Endothelial cell of hepatic sinusoid (primary cell): ENCODE data around the gene CACHD1.
"Not testable (repeated sequence)": the region's sequence is repeated elsewhere in the genome, so short reads cannot be mapped to it uniquely, and the experiment has no call there.

Experiments used
- in situ Hi-C: cut with HindIII; loops from 2 replicates; pipeline ENCODE4 v1.10.0; 2017; ENCODE audit warnings: low sequenced_read_pairs

Gene CACHD1

DNA sequence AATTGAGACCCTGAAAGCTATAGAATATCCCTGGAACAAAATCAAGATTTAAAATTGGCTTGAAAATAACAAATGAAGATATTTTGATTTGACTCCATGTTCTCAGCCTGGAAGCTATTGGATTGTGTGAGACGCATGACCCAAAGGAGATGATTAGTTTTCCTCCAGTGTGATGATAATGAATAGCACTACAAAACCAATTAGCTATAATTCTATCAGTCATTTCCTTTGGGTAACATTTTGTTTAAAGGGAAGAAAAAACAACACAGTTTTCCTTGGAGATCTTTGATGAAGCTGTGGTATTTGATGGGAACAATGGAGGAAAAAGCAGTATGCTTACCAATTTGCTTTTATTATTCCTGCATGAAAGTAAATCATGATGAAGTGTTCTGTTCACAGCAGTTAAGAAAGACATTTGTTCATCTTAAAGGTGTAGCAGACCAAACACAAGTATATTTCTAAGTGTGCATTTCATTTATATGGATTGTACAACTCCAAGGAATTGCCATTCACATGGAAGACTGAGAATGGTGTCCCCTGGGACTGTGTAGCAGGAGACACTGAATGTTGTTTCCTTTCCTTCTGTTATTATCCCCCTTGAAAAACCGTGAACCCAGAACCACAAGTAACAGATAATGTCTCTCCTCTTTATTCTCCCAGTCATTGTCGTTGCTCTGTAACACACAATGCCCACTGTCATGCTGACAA, 111.4 kb downstream of the CACHD1 start:
- in situ Hi-C loops = no loop called here

GRCh38 chr1:64581843-64582185, 111.9 kb downstream of the CACHD1 start:
- in situ Hi-C loops = no loop called here

DNA sequence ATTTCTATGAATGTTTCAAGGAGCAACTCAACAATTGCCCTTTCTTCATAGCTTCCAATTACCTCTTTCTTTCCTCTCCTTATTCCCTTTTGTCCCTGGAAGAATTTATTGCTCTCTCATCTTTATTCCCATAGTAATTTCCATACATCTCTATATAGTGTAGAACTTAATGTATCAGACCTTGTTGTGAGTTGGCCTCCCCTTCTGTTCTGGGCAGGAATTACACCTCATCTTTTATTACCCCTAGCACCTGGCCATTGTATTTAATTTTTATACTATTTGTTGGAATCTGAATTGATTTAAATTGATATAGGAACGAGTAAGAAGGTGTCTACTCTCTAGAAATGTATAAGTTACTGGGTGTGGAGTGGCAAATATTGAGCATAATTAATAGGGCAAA, 114.5 kb downstream of the CACHD1 start:
- in situ Hi-C loops = no loop called here

DNA sequence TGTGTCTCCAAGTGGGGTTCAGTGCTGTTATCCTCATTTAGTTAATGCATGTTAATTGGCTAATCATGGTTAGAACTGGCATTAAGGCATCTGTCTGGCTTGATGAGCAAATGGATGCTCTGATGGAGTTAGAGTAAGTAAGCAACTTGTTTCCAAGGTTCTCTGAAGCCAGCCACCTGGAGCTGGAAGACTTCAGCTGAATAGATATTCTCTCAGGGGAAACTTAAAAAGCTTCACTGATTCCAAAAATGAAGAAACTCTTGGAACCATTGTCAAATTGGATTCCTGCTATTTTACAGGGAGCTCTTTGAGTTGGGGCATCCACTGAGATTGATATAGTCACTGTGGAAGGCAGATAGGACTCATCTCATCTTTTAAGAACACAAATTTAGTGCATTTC, 118.9 kb downstream of the CACHD1 start:
- in situ Hi-C loops = no loop called here

DNA sequence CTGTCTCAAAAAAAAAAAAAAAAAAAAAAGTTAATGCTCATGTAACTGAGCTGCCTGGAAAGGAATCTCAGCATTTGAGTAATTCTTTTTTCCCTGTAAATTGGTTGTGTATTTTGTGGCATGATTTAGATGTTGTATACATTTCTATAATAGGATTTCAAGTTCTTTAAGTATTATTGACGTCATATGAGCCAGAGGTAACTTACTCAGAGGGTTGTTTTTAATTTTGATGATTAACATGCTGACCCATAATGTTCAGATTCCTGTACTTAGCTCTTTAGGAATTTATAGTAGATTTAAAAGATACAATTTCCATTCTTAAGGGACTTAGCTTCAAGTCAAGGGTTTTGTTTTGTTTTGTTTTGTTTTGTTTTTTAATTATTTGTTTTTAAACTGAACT, 120.4 kb downstream of the CACHD1 start:
- in situ Hi-C loops = no loop called here

DNA sequence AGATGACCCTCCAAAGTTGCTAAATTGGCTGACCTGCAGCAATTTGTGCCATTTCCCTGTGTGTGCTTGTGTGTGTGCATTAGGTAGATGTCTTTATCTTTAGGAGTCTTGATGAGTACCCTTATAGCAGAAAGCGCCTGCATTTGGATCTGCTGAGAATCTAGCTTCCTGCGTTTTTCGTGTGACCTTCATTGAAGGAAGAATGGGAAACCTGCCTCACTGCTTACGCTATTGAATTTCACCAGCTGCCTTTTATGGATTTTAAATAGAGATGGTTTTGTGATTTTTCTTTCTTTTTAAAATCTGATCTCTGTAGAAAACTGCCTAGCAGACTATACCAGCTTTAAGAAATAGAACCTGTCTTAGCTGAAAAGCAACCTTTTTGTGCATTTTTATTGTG, 124.5 kb downstream of the CACHD1 start:
- in situ Hi-C loops = no loop called here

DNA sequence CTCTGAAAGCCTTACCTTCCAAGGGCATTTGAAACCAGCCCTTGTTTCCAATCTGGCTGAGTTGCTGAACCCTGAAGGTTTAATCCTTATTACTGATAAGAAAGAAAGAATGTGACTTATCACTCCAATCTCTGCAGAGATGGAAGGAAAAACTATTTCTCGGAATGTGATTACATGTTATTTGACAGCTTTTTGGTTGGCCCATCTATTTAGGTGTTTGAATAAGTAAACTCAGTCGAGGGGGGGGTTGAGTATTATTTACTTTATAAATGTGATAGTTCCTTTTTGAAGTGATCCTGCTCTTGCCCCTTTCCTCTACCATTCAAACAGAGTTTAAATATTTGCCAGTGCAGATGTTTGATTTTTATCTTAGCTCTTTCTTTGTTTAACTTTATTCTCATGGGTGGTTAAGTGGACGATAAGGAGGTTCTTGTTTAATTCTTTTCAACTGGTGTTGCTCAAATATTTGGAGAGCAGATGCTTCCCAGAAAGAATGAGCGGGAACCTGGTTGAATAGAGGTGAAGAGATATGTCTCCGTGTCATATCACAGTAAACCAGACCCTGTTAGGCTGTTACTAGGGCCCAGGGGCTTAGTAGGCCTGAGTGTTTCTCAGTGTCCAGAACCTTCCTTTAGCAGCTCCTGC, 126.1 kb downstream of the CACHD1 start:
- in situ Hi-C loops = no loop called here

GRCh38 chr1:64597113-64597512, 127.2 kb downstream of the CACHD1 start:
- in situ Hi-C loops = no loop called here

- in situ Hi-C loops = no loop called here
These were observed 128.2 kb downstream of the CACHD1 start for GRCh38 chr1:64598100-64598571.

GRCh38 chr1:64599242-64599641, 129.3 kb downstream of the CACHD1 start:
- in situ Hi-C loops = no loop called here

- in situ Hi-C loops = no loop called here
These were observed 131.3 kb downstream of the CACHD1 start for GRCh38 chr1:64601207-64601606.

DNA sequence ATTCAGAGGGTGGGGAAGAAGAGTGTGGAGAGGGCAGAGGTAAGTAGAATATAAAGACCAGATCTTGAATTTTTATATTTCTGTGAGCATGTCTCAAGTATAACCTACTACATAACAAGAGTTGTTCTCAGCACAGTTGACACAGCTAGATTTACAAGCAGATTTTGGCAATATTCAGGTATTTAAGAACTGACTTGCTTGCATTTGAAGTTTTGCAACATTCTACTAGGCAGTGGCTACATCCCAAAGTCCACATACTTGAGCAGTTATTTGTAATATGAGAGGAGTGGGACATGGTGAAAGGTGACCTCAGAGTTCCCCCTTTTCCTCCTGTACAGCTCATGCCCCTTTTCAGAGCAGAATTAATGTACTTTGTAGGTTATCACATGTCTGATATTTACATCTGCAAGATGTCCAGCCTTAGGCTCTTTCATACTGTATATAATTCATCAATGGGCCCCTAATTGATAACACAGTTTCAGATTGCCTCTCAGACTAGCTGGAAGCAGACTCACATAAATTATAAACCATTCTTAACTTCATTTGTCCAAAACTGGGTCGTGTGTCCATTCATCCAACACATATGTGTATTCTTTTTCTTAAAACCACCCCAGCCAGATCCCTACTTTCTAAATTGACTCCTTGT, 138.2 kb downstream of the CACHD1 start:
- in situ Hi-C loops = no loop called here

GRCh38 chr1:64608651-64609048, 138.7 kb downstream of the CACHD1 start:
- in situ Hi-C loops = no loop called here

DNA sequence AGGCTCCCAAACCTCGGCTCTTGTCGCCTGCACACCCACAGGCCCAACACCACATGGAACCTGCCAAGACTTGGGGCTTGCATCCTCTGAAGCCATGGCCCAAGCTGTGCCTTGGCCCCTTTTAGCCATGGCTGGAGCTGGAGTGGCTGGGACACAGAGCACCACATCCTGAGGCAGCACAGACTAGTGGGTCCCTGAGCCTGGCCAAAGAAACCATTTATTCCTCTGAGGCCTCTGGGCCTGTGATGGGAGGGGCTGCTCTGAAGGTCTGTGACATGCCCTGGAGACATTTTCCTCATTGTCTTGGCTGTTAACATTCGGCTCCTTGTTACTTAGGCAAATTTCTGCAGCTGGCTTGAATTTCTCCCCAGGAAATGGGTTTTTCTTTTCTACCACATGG, 141.0 kb downstream of the CACHD1 start:
- in situ Hi-C loops = not testable (repeated sequence)

- in situ Hi-C loops = no loop called here
These were observed 146.1 kb downstream of the CACHD1 start for GRCh38 chr1:64616039-64616438.

GRCh38 chr1:64623750-64624191, 153.8 kb downstream of the CACHD1 start:
- in situ Hi-C loops = no loop called here

DNA sequence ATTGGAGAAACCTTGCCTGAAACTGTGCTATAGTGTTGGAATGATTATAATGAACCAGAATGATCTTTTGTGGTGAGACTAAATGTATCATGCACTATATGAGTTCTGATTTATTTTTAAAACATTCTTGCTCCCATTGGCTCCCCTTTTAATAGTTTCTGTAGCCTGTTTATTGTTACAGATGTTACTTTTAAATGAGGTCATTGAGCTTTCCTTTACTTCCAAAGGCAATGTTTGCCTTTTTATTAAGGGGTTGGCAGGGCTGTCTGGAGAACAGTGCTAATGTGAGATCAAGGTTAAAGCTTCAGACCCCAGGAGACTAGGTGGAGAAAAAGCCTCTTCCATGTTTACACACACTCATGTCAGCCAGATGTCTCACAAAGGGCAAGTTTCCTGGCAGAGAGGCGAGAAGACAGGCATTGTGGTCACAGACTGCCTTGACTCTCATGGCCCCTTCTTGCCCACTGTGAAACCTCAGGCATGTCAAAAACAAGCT, 154.3 kb downstream of the CACHD1 start:
- in situ Hi-C loops = no loop called here

DNA sequence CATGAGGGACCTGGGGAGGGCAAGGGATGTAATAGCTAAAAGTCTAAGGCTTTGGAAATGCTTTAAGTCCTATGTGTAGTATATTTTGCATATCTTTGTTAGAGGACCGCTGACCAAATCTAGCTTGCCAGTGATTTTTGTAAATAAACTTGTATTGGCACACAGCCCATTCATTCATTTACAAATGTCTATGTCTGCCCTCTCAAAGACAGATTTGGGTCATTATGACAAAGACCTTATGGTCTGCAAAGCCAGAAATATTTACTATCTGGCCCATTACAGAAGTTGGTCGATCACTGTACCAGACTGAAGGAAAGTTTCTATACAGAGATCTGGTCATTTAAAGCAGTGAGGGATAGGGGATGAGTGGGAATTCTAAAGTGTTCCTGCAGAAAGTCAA, 154.9 kb downstream of the CACHD1 start:
- in situ Hi-C loops = no loop called here

DNA sequence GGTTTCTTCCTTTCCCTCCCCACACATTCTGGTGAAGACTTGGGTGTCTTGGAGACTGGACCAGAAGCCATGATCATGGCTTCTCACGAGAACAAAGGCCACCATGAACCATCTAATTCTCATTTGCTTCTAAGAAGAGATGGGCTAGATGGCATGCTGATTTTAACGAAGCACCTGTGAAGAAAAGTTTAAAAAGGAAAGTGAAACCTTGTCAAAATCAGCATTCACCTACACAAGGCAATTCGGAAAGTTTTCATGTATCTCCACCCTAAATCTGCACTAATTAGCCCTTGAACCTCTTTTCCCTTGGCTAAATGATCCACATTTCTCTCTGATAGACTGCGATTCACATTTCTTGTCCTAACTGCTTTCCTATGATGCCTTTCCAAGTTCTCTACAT, 160.7 kb downstream of the CACHD1 start:
- in situ Hi-C loops = no loop called here

DNA sequence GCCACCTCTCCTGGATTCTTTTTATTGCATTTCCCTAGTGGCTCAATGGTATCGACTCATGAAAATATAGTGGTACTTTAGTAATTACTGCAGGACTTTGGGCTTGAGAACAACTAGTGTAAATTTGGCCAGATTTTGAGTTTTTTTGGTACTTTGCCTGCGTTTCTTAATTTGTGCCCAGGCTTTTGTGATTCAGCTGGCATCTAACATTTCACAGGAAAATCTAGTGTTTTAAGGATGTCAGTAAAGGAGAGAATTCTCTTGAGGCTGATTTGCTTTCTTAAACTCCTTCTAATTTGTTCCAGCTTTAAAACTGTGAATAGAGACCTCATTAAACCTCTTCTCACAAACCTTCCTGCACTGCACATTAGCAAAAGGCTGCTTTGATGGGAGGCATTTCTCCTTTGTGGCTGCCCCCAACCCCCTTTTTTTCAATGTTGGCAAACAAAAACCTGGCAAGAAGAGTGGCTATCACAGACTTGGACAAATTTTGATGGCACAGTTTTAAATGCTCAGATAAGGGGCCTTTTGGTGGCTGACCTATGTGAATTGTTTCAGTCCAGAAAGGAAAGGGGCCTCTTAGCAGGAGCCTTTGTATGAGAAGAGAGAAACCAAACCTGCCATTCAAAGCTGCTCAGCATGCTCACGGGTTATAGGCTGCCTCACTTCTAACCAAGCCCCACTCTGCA, 161.6 kb downstream of the CACHD1 start:
- in situ Hi-C loops = no loop called here

DNA sequence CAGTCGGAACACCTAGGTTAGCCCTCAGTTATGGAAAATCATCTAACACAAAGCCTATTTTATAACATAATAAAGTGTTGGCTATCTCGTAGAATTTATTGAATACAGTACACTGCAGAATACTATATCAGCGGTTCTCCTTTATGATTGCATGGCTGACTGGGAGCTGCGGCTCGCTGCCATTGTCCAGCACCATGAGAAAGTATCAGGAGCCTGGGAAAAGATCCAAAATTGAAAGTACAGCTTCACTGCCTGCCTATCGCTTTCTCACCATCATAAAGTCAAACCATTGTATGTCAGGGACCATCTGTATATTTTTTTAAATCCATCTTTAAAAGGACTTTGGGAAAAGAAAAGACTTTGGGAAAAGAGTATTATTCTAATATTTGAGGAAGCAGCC, 163.0 kb downstream of the CACHD1 start:
- in situ Hi-C loops = no loop called here
